ENCODE results near the gene NRXN2.
"Not testable (repeated sequence)": the region's sequence is repeated elsewhere in the genome, so short reads cannot be mapped to it uniquely, and the experiment has no call there.

Gene NRXN2

DNA sequence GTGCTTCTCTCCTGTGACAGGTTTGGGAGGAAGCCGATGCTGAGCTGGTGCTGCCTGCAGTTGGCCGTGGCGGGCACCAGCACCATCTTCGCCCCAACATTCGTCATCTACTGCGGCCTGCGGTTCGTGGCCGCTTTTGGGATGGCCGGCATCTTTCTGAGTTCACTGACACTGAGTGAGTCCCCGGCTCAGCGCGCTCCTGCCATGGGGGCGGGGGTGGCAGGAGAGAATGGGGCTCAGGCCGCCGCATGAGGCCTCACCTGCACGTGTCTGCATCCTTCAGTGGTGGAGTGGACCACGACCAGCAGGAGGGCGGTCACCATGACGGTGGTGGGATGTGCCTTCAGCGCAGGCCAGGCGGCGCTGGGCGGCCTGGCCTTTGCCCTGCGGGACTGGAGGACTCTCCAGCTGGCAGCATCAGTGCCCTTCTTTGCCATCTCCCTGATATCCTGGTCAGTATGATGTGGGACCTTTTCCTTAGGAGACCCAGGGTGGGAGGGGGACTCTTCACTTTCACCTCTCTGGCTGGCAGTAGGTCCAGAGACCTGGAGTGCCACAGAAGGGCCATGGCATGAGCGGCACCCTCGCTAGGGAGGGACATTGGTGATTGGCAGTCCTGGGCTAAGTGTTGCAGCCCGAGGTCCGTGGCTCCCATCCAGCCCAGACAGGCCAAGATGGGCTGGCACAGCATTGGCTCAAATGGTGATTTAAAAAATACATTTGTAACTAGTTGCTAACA lies 160.8 kb downstream of the NRXN2 start:
- no peak for TF ChIP-seq EZH2phosphoT487 (IDR thresholded peaks at IDR 0.05; ENCODE audit: borderline replicate concordance, low read length)
- TF ChIP-seq, protein P1, sequence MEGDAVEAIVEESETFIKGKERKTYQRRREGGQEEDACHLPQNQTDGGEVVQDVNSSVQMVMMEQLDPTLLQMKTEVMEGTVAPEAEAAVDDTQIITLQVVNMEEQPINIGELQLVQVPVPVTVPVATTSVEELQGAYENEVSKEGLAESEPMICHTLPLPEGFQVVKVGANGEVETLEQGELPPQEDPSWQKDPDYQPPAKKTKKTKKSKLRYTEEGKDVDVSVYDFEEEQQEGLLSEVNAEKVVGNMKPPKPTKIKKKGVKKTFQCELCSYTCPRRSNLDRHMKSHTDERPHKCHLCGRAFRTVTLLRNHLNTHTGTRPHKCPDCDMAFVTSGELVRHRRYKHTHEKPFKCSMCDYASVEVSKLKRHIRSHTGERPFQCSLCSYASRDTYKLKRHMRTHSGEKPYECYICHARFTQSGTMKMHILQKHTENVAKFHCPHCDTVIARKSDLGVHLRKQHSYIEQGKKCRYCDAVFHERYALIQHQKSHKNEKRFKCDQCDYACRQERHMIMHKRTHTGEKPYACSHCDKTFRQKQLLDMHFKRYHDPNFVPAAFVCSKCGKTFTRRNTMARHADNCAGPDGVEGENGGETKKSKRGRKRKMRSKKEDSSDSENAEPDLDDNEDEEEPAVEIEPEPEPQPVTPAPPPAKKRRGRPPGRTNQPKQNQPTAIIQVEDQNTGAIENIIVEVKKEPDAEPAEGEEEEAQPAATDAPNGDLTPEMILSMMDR (IDR thresholded peaks at IDR 0.05; ENCODE audit: low read depth, low read length, poor library complexity, severe bottlenecking), result no peak
- H3K27me3 ChIP-seq (ENCODE audit: control insufficient read depth, low read length), result no peaks in the 10 kb centered on the region
- no peaks in the 10 kb centered on the region for H3K4me1 ChIP-seq (ENCODE audit: control insufficient read depth, low read length)
- no peaks in the 10 kb centered on the region for H3K9me2 ChIP-seq (replicated peaks; ENCODE audit: control insufficient read depth, low read length)
- H3K4me3 ChIP-seq (ENCODE audit: low read length), result no peak overlapping the region
- H3K36me3 ChIP-seq (ENCODE audit: control insufficient read depth, low read length), result no peaks in the 10 kb centered on the region
- H3K79me2 ChIP-seq (ENCODE audit: control insufficient read depth, low read length), result no peaks in the 10 kb centered on the region
- no peak overlapping the region for H3K4me2 ChIP-seq (ENCODE audit: low read length)
- no peak overlapping the region for H3K27ac ChIP-seq (ENCODE audit: low read depth, low read length)
- no peaks in the 10 kb centered on the region for H3F3A ChIP-seq (ENCODE audit: control insufficient read depth, insufficient read depth)
- H4K20me1 ChIP-seq (ENCODE audit: control insufficient read depth, insufficient read depth, low read depth, low read length), result no peaks in the 10 kb centered on the region
- H3K9me3 ChIP-seq (ENCODE audit: control insufficient read depth, insufficient read depth, low read length), result no peaks in the 10 kb centered on the region

DNA sequence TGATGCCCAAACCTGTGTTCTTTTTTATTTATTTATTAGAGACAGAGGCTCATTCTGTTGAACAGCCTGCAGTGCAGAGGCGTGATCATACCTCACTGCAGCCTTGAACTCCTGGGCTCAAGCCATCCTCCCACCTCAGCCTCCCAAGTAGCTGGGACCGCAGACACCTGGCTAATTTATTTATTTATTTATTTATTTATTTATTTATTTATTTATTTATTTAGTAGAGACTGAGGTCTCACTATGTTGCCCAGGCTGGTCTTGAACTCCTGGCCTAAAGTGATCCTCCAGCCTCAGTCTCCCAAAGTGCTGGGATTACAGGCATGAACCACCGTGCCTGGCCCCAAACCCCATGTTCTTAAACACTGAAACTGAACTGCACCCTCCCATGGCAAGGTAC lies 161.6 kb downstream of the NRXN2 start:
- not testable (repeated sequence) for H4K20me1 ChIP-seq (ENCODE audit: control insufficient read depth, insufficient read depth, low read depth, low read length); H3K36me3 ChIP-seq (ENCODE audit: control insufficient read depth, low read length); H3K4me2 ChIP-seq (ENCODE audit: low read length); H3K4me3 ChIP-seq (ENCODE audit: low read length); H3K4me1 ChIP-seq (ENCODE audit: control insufficient read depth, low read length); H3K79me2 ChIP-seq (ENCODE audit: control insufficient read depth, low read length); H3K27me3 ChIP-seq (ENCODE audit: control insufficient read depth, low read length); H3K27ac ChIP-seq (ENCODE audit: low read depth, low read length); H3F3A ChIP-seq (ENCODE audit: control insufficient read depth, insufficient read depth); H3K9me3 ChIP-seq (ENCODE audit: control insufficient read depth, insufficient read depth, low read length); H3K9me2 ChIP-seq (replicated peaks; ENCODE audit: control insufficient read depth, low read length)

DNA sequence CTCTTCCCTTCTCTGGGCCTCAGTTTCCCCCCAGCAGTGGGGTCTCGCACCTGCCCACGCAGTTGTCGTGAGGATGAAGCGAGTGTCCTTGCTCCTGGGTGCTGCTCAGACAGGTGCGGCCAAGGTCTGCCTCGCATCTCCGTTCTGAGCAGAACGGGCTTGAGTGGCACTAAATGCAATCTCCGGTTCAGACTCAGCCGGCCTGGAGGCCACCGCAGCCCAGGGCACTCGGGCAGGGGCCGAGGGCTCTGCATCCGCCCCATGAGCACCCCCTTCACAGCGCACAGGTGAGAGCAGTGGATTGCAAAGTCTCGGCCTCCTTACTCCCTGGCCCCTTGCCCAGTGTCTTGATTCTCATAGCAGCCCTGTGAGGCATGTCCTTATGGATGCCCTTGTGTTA lies 162.1 kb downstream of the NRXN2 start:
- Histone ChIP-seq H3K9me3 (ENCODE audit: control insufficient read depth, insufficient read depth, low read length) (no peaks in the 10 kb centered on the region), H3K4me2 (ENCODE audit: low read length) (no peak overlapping the region), H3K9me2 (replicated peaks; ENCODE audit: control insufficient read depth, low read length) (no peaks in the 10 kb centered on the region), H3K36me3 (ENCODE audit: control insufficient read depth, low read length) (no peaks in the 10 kb centered on the region), H3K4me3 (ENCODE audit: low read length) (no peak overlapping the region), H3K27ac (ENCODE audit: low read depth, low read length) (no peak overlapping the region), H3F3A (ENCODE audit: control insufficient read depth, insufficient read depth) (no peaks in the 10 kb centered on the region), H3K4me1 (ENCODE audit: control insufficient read depth, low read length) (no peaks in the 10 kb centered on the region), H3K79me2 (ENCODE audit: control insufficient read depth, low read length) (no peaks in the 10 kb centered on the region), H3K27me3 (ENCODE audit: control insufficient read depth, low read length) (no peaks in the 10 kb centered on the region), H4K20me1 (ENCODE audit: control insufficient read depth, insufficient read depth, low read depth, low read length) (no peaks in the 10 kb centered on the region)
- no peak for TF ChIP-seq EZH2phosphoT487 (IDR thresholded peaks at IDR 0.05; ENCODE audit: borderline replicate concordance, low read length)
- TF ChIP-seq, protein P1 (IDR thresholded peaks at IDR 0.05; ENCODE audit: low read depth, low read length, poor library complexity, severe bottlenecking), result no peak

DNA sequence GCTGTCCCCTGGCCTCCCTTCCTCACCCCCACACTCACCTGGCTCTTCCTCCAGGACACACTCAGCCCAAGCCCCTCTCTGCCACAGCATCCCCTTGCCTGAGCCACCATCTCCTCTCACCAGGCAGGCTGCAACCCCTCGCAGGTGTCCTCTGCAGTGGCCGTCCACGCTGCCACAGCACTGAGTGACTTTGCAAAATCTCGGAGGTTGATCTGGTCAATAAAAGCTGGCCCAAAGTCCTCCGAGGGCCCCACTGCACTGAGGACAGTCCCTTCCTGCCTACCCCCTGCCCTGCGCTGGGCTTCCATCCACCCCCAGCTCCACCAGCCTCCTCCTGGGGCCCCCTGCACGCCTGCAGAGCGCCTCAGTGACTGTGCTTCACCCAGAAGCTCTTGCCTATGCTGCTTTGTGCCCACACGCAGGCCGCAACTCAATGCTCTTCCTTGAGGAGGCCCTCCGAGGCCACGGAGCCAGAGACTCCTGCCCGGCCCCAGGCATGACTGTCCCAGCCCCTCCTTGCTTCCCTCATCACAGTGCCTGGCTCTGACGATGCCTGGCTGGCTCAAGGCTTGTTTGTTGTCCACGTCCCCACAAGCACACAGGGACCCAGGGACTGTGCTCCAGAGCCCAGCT lies 162.7 kb downstream of the NRXN2 start:
- H3K9me3 ChIP-seq (ENCODE audit: control insufficient read depth, insufficient read depth, low read length), result no peaks in the 10 kb centered on the region
- H3K4me2 ChIP-seq (ENCODE audit: low read length), result no peak overlapping the region
- no peak overlapping the region for H3K27ac ChIP-seq (ENCODE audit: low read depth, low read length)
- TF ChIP-seq, protein P1 (IDR thresholded peaks at IDR 0.05; ENCODE audit: low read depth, low read length, poor library complexity, severe bottlenecking), result no peak
- TF ChIP-seq EZH2phosphoT487 (IDR thresholded peaks at IDR 0.05; ENCODE audit: borderline replicate concordance, low read length), result no peak
- no peaks in the 10 kb centered on the region for H3F3A ChIP-seq (ENCODE audit: control insufficient read depth, insufficient read depth)
- no peaks in the 10 kb centered on the region for H3K36me3 ChIP-seq (ENCODE audit: control insufficient read depth, low read length)
- H3K79me2 ChIP-seq (ENCODE audit: control insufficient read depth, low read length), result no peaks in the 10 kb centered on the region
- H3K27me3 ChIP-seq (ENCODE audit: control insufficient read depth, low read length), result no peaks in the 10 kb centered on the region
- H4K20me1 ChIP-seq (ENCODE audit: control insufficient read depth, insufficient read depth, low read depth, low read length), result no peaks in the 10 kb centered on the region
- no peaks in the 10 kb centered on the region for H3K9me2 ChIP-seq (replicated peaks; ENCODE audit: control insufficient read depth, low read length)
- no peak overlapping the region for H3K4me3 ChIP-seq (ENCODE audit: low read length)
- peaks cover 4% of the 10 kb centered on the region for H3K4me1 ChIP-seq (ENCODE audit: control insufficient read depth, low read length)
